Measurements from ENCODE around the gene TMEM240.
"Not testable (repeated sequence)": the region's sequence is repeated elsewhere in the genome, so short reads cannot be mapped to it uniquely, and the experiment has no call there.

The TMEM240 gene

GRCh38 chr1:1540090-1540817 lies at the start of gene TMEM240:
Gene TMEM240 (minus strand): TSS chr1:1540624. CDS start chr1:1540346, 278 bp downstream.
- peak; percentile 66 for DNase-seq

- no peak for DNase-seq
Measured at GRCh38 chr1:1583347-1584010, 43.1 kb upstream of the TMEM240 start.

GRCh38 chr1:1582585-1583346 lies 42.3 kb upstream of the TMEM240 start:
- DNase-seq: no peak

GRCh38 chr1:1578371-1578940 lies 38.0 kb upstream of the TMEM240 start:
- no peak for DNase-seq

- peak; percentile 17 for DNase-seq
Measured at GRCh38 chr1:1577367-1578011, 37.1 kb upstream of the TMEM240 start.

- DNase-seq: peak; percentile 92
Measured at GRCh38 chr1:1574721-1575537, 34.5 kb upstream of the TMEM240 start, which contains the start of gene SSU72. Gene SSU72 (minus strand): TSS chr1:1574863. CDS start chr1:1574557, 306 bp downstream.

- peak; percentile 80 for DNase-seq
Measured at GRCh38 chr1:1573843-1574720, 33.7 kb upstream of the TMEM240 start.

GRCh38 chr1:1569341-1569740 lies 28.9 kb upstream of the TMEM240 start:
- no peak for DNase-seq

GRCh38 chr1:1567891-1568291 lies 27.5 kb upstream of the TMEM240 start:
- no peak for DNase-seq

GRCh38 chr1:1567152-1567875 lies 26.9 kb upstream of the TMEM240 start:
- no peak for DNase-seq

GRCh38 chr1:1565340-1565739 lies 24.9 kb upstream of the TMEM240 start:
- DNase-seq: no peak

GRCh38 chr1:1564268-1564667 lies 23.8 kb upstream of the TMEM240 start:
- no peak for DNase-seq

- no peak for DNase-seq
Measured at GRCh38 chr1:1563688-1564087, 23.3 kb upstream of the TMEM240 start.

- peak; percentile 99 for DNase-seq
Measured at GRCh38 chr1:1562556-1563195, 22.3 kb upstream of the TMEM240 start.

GRCh38 chr1:1561801-1562470 lies 21.5 kb upstream of the TMEM240 start:
- no peak for DNase-seq

GRCh38 chr1:1560178-1560577 lies 19.8 kb upstream of the TMEM240 start:
- no peak for DNase-seq

- DNase-seq: no peak
Measured at GRCh38 chr1:1559066-1559465, 18.6 kb upstream of the TMEM240 start.

GRCh38 chr1:1558591-1558990 lies 18.2 kb upstream of the TMEM240 start:
- no peak for DNase-seq

GRCh38 chr1:1557688-1558087 lies 17.3 kb upstream of the TMEM240 start:
- not testable (repeated sequence) for DNase-seq
